Stimulated activated effector memory CD8-positive, alpha-beta T cell treated with anti-CD3 and anti-CD28 coated beads, Interleukin-12 subunit alpha, Interleukin-12 subunit beta, amount 100 ng/mL, for 72 hours (primary cell): Measurements from ENCODE around the gene FREM1.

Experiments
- ATAC-seq: fragments of 150-1000 bp; cut with Tn5 transposase; 2 replicates; pipeline ENCODE4 v1.10.0; 2021
- DNase-seq, 2 donors: peaks; one replicate each; pipeline ENCODE4 v3.0.0; 2021 to 2022; ENCODE audit warnings: low spot score in 2 of 2
- H3K27ac Mint-ChIP-seq: one replicate; pipeline ENCODE4 v1.8.0; 2022; ENCODE audit warnings: mild to moderate bottlenecking, mixed read lengths
- H3K36me3 Mint-ChIP-seq: one replicate; pipeline ENCODE4 v1.8.0; 2022; ENCODE audit warnings: mild to moderate bottlenecking, mixed read lengths
- H3K4me1 Mint-ChIP-seq: one replicate; pipeline ENCODE4 v1.8.0; 2022; ENCODE audit warnings: mixed read lengths
- H3K4me3 Mint-ChIP-seq: one replicate; pipeline ENCODE4 v1.8.0; 2022; ENCODE audit warnings: mild to moderate bottlenecking, mixed read lengths
- H3K9me3 Mint-ChIP-seq: one replicate; pipeline ENCODE4 v1.8.0; 2022; ENCODE audit warnings: mixed read lengths

Gene FREM1, protein sequence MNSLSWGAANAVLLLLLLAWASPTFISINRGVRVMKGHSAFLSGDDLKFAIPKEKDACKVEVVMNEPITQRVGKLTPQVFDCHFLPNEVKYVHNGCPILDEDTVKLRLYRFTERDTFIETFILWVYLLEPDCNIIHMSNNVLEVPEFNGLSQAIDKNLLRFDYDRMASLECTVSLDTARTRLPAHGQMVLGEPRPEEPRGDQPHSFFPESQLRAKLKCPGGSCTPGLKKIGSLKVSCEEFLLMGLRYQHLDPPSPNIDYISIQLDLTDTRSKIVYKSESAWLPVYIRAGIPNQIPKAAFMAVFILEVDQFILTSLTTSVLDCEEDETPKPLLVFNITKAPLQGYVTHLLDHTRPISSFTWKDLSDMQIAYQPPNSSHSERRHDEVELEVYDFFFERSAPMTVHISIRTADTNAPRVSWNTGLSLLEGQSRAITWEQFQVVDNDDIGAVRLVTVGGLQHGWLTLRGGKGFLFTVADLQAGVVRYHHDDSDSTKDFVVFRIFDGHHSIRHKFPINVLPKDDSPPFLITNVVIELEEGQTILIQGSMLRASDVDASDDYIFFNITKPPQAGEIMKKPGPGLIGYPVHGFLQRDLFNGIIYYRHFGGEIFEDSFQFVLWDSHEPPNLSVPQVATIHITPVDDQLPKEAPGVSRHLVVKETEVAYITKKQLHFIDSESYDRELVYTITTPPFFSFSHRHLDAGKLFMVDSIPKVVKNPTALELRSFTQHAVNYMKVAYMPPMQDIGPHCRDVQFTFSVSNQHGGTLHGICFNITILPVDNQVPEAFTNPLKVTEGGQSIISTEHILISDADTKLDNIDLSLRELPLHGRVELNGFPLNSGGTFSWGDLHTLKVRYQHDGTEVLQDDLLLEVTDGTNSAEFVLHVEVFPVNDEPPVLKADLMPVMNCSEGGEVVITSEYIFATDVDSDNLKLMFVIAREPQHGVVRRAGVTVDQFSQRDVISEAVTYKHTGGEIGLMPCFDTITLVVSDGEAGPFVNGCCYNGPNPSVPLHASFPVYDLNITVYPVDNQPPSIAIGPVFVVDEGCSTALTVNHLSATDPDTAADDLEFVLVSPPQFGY (N-terminal part only)

DNA sequence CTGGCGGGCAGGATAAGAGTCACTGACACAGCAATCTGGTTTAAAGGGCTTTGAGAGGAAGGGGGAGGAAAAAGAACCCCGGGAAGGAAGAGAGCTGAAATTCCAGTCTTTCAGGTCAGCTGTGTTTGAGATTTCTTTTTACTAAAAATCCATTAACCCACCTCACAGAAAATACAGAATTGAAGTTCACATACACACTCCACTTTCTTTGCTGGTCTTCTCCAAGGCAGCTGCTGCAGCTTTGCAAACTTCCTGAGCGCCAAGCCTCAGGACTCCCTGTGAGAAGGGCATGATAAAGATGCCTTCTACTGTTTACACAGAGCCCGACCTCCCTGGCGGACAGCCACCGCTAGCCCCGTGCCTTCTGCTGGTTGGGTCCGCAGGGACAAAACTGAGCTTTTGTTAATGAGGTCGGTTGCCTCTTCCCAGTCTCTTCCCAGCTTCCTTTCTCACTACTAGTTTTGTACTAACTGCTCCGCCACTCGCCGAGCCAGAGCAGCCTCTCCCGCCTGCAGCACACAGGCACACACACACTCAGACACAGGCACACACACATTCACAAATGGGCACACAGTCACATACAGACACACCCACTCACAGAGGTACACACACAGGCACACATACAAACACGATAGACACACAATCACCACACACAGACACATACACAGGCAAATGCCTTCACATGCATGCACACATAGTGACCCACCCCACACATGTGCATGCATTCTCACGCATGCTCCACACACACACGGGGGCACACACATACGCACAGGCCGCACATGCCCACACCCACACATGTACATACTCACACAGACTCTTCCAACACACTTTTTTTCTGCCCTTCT, at the start of gene FREM1:
Gene FREM1, minus strand, starts transcription at position 468 of the 845 bp plus-strand sequence. CDS start 41,451 bp downstream, outside the sequence.
- Mint-ChIP-seq H3K36me3 (no peaks in the 10 kb centered on the region), H3K27ac (no peak within 1 kb of the TSS), H3K4me1 (no peaks in the 10 kb centered on the region), H3K9me3 (no peaks in the 10 kb centered on the region), H3K4me3 (no peak within 1 kb of the TSS)
- ATAC-seq, result peak; percentile 36
- no peak for DNase-seq

GRCh38 chr9:14958989-14959388, 48.8 kb upstream of the FREM1 start:
- Mint-ChIP-seq H3K4me3 (no peak overlapping the region), H3K36me3 (no peaks in the 10 kb centered on the region), H3K9me3 (peaks cover 4% of the 10 kb centered on the region), H3K27ac (no peak overlapping the region), H3K4me1 (no peaks in the 10 kb centered on the region)
- no peak for ATAC-seq
- DNase-seq, result no peak

DNA sequence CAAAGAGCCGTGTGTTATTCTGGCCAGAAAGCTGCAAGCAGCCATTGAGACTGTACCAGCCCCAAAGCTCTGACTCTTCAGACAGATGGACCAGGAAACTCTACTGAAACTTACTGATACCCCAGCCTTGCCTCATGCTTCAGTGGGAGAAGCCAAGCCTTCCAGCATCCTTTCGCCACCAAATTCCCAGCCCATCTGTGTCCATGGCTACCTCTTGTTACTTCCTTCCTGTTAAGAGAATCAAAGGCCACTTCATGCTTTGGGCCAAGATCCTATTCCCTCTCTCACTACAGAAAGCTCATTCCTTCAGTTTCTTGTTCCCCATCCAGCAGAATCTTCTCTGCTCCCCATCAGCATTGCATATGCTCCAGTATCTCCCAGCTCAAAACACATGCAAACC, 46.9 kb upstream of the FREM1 start:
- Mint-ChIP-seq H3K27ac (no peak overlapping the region), H3K4me1 (no peaks in the 10 kb centered on the region), H3K4me3 (no peak overlapping the region), H3K9me3 (peaks cover 8% of the 10 kb centered on the region), H3K36me3 (no peaks in the 10 kb centered on the region)
- DNase-seq (no peak), ATAC-seq (no peak)

- ATAC-seq, result no peak
- no peak overlapping the region for H3K4me3 Mint-ChIP-seq
- no peak overlapping the region for H3K27ac Mint-ChIP-seq
- H3K4me1 Mint-ChIP-seq, result no peaks in the 10 kb centered on the region
- H3K36me3 Mint-ChIP-seq, result no peaks in the 10 kb centered on the region
- H3K9me3 Mint-ChIP-seq, result peaks cover 8% of the 10 kb centered on the region
- DNase-seq, result no peak
Observed at GRCh38 chr9:14956208-14956607, 46.0 kb upstream of the FREM1 start.

- no peak overlapping the region for H3K4me3 Mint-ChIP-seq
- ATAC-seq (no peak), DNase-seq (no peak)
- no peaks in the 10 kb centered on the region for H3K4me1 Mint-ChIP-seq
- no peaks in the 10 kb centered on the region for H3K36me3 Mint-ChIP-seq
- H3K9me3 Mint-ChIP-seq, result peaks cover 6% of the 10 kb centered on the region
- H3K27ac Mint-ChIP-seq, result no peak overlapping the region
Observed at GRCh38 chr9:14945351-14945750, 35.1 kb upstream of the FREM1 start.

DNA sequence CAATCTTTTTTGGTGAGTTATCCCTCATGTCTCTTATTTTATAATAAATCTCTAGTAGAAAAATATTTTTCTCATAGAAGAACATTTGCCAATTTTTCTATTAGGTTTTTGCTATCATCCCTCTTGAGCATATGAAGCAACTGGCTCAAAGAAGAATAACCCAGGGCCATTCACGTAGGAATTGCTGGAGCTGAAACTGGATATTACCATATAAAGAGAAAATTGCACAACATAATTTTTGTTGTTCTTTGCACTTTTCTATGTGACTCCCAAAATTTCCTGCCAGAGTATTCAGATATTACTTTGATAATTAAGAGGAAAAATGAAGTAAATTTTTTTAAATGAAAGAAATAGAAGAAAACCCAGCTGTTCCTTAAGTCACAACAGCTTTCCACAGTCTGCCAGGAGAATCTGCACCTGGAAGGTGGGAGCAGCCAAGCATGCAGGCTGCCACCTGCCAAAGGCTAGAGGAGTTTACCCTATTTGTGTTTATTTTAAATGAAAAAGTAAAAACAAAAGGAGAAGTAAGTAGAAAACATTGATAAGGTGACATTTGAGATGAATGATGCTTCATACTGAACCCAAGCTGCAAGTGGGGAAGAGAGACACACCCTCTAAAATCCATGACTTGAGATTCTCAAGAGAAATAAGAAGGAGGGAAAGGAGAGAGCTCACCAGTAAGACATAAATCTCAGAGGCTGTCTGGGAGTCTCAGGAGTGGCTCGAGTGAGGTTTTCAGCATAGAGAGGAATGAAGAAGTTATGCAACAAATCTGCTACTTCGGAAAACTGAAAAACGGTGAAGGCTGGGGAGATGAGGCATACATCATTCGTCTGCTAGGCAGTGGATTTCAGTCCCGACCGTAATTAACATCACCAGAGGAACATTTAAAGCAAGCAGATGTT, 31.5 kb upstream of the FREM1 start:
- H3K27ac Mint-ChIP-seq, result no peak overlapping the region
- DNase-seq, result no peak
- no peaks in the 10 kb centered on the region for H3K4me1 Mint-ChIP-seq
- H3K4me3 Mint-ChIP-seq, result no peak overlapping the region
- peaks cover 4% of the 10 kb centered on the region for H3K9me3 Mint-ChIP-seq
- H3K36me3 Mint-ChIP-seq, result no peaks in the 10 kb centered on the region
- ATAC-seq, result no peak

DNA sequence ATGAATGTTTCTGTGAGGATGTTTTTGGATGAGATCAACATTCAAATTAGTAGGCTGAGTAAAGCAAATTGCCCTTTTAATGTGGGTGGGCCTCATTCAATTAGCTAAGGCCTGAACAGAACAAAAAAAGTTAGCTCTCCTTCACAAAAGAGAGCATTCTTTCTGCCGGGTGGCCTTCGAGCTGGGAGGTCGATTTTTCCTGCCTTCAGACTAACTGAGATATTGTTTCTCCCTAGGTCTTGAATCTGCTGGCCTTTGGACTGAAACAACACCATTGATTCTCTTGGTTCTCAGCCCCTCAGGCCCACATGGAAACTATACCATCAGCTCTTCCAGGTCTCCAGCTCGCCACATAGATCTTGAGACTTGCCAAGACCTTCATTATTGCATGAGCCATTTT, 29.1 kb upstream of the FREM1 start:
- no peaks in the 10 kb centered on the region for H3K9me3 Mint-ChIP-seq
- no peaks in the 10 kb centered on the region for H3K4me1 Mint-ChIP-seq
- H3K27ac Mint-ChIP-seq, result no peak overlapping the region
- DNase-seq, result no peak
- no peak overlapping the region for H3K4me3 Mint-ChIP-seq
- H3K36me3 Mint-ChIP-seq, result no peaks in the 10 kb centered on the region
- ATAC-seq, result no peak

GRCh38 chr9:14937216-14937615, 27.0 kb upstream of the FREM1 start:
- H3K9me3 Mint-ChIP-seq, result no peaks in the 10 kb centered on the region
- H3K4me1 Mint-ChIP-seq, result no peaks in the 10 kb centered on the region
- ATAC-seq (no peak), DNase-seq (no peak)
- no peak overlapping the region for H3K4me3 Mint-ChIP-seq
- H3K36me3 Mint-ChIP-seq, result no peaks in the 10 kb centered on the region
- H3K27ac Mint-ChIP-seq, result no peak overlapping the region

GRCh38 chr9:14936491-14936890, 26.3 kb upstream of the FREM1 start:
- H3K9me3 Mint-ChIP-seq, result no peaks in the 10 kb centered on the region
- H3K27ac Mint-ChIP-seq, result no peak overlapping the region
- no peak for DNase-seq
- H3K36me3 Mint-ChIP-seq, result no peaks in the 10 kb centered on the region
- no peaks in the 10 kb centered on the region for H3K4me1 Mint-ChIP-seq
- no peak overlapping the region for H3K4me3 Mint-ChIP-seq
- ATAC-seq, result no peak

DNA sequence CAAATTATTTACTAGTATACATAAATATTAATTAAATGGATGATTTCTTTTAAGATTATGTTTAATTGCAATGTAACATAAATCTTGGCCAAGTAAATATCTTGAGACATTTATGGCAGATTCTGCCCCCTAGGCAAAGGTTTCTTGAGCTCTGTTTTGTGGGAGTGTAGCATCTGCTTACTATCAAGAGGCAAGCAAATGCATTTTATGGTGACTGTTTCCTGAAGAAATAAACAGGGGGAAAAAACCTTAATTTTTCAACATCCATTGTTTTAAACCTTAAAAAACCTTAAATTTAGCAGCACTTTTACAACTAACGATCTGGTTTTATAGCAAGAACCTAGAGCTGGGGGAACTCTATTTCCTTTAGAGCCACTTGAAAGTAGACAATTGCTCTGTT, 25.7 kb upstream of the FREM1 start:
- no peaks in the 10 kb centered on the region for H3K36me3 Mint-ChIP-seq
- no peaks in the 10 kb centered on the region for H3K4me1 Mint-ChIP-seq
- no peaks in the 10 kb centered on the region for H3K9me3 Mint-ChIP-seq
- no peak overlapping the region for H3K27ac Mint-ChIP-seq
- H3K4me3 Mint-ChIP-seq, result no peak overlapping the region
- ATAC-seq (no peak), DNase-seq (no peak)

- H3K36me3 Mint-ChIP-seq, result no peaks in the 10 kb centered on the region
- no peaks in the 10 kb centered on the region for H3K4me1 Mint-ChIP-seq
- no peak for ATAC-seq
- no peak overlapping the region for H3K27ac Mint-ChIP-seq
- DNase-seq, result no peak
- H3K9me3 Mint-ChIP-seq, result no peaks in the 10 kb centered on the region
- H3K4me3 Mint-ChIP-seq, result no peak overlapping the region
Observed at GRCh38 chr9:14935106-14935751, 25.0 kb upstream of the FREM1 start.

DNA sequence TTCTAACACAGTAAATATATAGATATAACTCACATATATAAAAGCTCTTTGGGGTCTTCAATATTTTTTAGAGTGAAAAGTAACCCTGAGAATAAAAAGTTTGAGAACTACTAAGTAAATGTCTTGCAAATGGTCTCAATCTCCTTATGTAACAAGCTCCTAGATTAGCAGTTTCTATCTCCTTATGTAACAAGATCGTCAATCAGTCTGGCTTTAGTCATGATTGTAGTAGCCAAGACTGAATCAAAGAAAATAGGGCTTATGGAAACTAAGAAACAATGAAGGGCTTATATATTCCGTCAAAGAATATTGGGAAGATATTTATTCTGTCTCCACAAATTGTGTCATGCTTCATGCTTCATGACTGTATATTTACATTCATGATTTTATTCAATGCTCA, 22.4 kb upstream of the FREM1 start:
- no peak overlapping the region for H3K27ac Mint-ChIP-seq
- H3K4me1 Mint-ChIP-seq, result no peaks in the 10 kb centered on the region
- no peak for ATAC-seq
- no peaks in the 10 kb centered on the region for H3K9me3 Mint-ChIP-seq
- no peak for DNase-seq
- H3K36me3 Mint-ChIP-seq, result no peaks in the 10 kb centered on the region
- no peak overlapping the region for H3K4me3 Mint-ChIP-seq

DNA sequence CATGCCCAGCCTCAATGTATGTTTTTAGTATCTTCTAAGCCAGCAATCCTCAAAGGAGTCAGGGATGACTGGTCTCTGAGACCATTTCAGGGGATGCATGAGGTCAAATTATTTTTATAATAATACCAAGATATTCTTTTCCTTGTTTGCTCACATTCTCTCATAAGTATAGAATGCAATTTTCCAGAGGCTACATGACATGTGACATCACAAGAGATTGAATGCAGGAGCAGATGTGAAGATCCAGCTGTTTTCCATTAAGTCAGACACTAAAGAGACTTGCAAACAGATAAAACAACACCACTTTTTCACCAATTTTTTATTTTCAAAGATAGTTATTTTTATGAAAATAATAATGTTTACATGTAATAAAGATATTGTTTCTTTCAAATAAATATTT, 22.0 kb upstream of the FREM1 start:
- Mint-ChIP-seq H3K27ac (no peak overlapping the region), H3K4me1 (no peaks in the 10 kb centered on the region), H3K4me3 (no peak overlapping the region), H3K36me3 (no peaks in the 10 kb centered on the region), H3K9me3 (no peaks in the 10 kb centered on the region)
- ATAC-seq (no peak), DNase-seq (no peak)
